NCI-H226 (cell line): ENCODE measurements around the gene ZBED5.
A peak's percentile ranks its signal among the peaks of the same experiment; 100 is the strongest.
"Not testable (repeated sequence)": the region's sequence is repeated elsewhere in the genome, so short reads cannot be mapped to it uniquely, and the experiment has no call there.

ENCODE experiments used
- DNase-seq: peaks from one replicate; pipeline ENCODE4 v3.0.0-alpha.2; 2015

ZBED5 gene

GRCh38 chr11:10857709-10858438, at the start of gene ZBED5:
ZBED5 (minus strand) TSS chr11:10858053; CDS start chr11:10854945, 3,108 bp downstream.
- peak; percentile 98 for DNase-seq

GRCh38 chr11:10906521-10906920, 48.7 kb upstream of the ZBED5 start:
- peak; percentile 40 for DNase-seq

- no peak for DNase-seq
These were observed 44.6 kb upstream of the ZBED5 start for GRCh38 chr11:10902301-10903063.

- DNase-seq: no peak
These were observed 43.0 kb upstream of the ZBED5 start for GRCh38 chr11:10900681-10901415.

- DNase-seq: no peak
These were observed 41.4 kb upstream of the ZBED5 start for GRCh38 chr11:10899121-10899830.

- no peak for DNase-seq
These were observed 40.8 kb upstream of the ZBED5 start for GRCh38 chr11:10898763-10899025.

- no peak for DNase-seq
These were observed 40.3 kb upstream of the ZBED5 start for GRCh38 chr11:10898003-10898762.

GRCh38 chr11:10897150-10897549, 39.3 kb upstream of the ZBED5 start:
- DNase-seq: no peak

GRCh38 chr11:10896493-10896892, 38.6 kb upstream of the ZBED5 start:
- DNase-seq: no peak

- no peak for DNase-seq
These were observed 37.4 kb upstream of the ZBED5 start for GRCh38 chr11:10895285-10895684.

- no peak for DNase-seq
These were observed 36.8 kb upstream of the ZBED5 start for GRCh38 chr11:10894666-10895065.

GRCh38 chr11:10893714-10894151, 35.9 kb upstream of the ZBED5 start:
- no peak for DNase-seq

GRCh38 chr11:10892250-10892649, 34.4 kb upstream of the ZBED5 start:
- DNase-seq: no peak

GRCh38 chr11:10891151-10891720, 33.4 kb upstream of the ZBED5 start:
- no peak for DNase-seq

- not testable (repeated sequence) for DNase-seq
These were observed 32.2 kb upstream of the ZBED5 start for GRCh38 chr11:10890083-10890482.

GRCh38 chr11:10887307-10887706, 29.5 kb upstream of the ZBED5 start:
- no peak for DNase-seq

GRCh38 chr11:10886652-10887250, 28.9 kb upstream of the ZBED5 start:
- DNase-seq: no peak

- DNase-seq: peak; percentile 70
These were observed 28.0 kb upstream of the ZBED5 start for GRCh38 chr11:10885703-10886363.

- DNase-seq: peak; percentile 60
These were observed 26.4 kb upstream of the ZBED5 start for GRCh38 chr11:10884292-10884691.

GRCh38 chr11:10881892-10882291, 24.0 kb upstream of the ZBED5 start:
- DNase-seq: no peak
